ENCODE data around the gene OTOS. TPM values are rescaled to one million over a fixed set of nuclear protein-coding genes. Genes with fewer than 3 reads are reported as not detected.

Gene OTOS
- total RNA-seq, 1 experiment from 2014 or later = not detected

- H2AFZ ChIP-seq = no peak overlapping the region
- H3K79me2 ChIP-seq (ENCODE audit: low read depth) = no peaks in the 10 kb centered on the region
- no TSS peak for BruUV-seq (replicated peaks)
- H3K4me1 ChIP-seq (replicated peaks; ENCODE audit: insufficient read depth) = no peaks in the 10 kb centered on the region
- H3K9me3 ChIP-seq (ENCODE audit: insufficient read depth, low read depth) = no peaks in the 10 kb centered on the region
- no peaks in the 10 kb centered on the region for H4K20me1 ChIP-seq (ENCODE audit: insufficient read depth)
- H3F3A ChIP-seq (ENCODE audit: insufficient read depth, low read depth) = peaks cover 8% of the 10 kb centered on the region; the same call in 1 of the 2 replicates
- POLR2A ChIA-PET (ENCODE audit: unreplicated experiment) = no interaction called here
- CTCF ChIA-PET = no interaction called here
- no peaks in the 10 kb centered on the region for H3K9me2 ChIP-seq (ENCODE audit: insufficient read depth)
- DNase-seq = no peak
- H3K36me3 ChIP-seq (ENCODE audit: low read depth) = no peaks in the 10 kb centered on the region
- no peak overlapping the region for H3K4me3 ChIP-seq
- H3K27me3 ChIP-seq (ENCODE audit: insufficient read depth, low read depth) = peaks cover 91% of the 10 kb centered on the region
- H3K4me2 ChIP-seq = no peak overlapping the region
- intact Hi-C loops (cut with micrococcal nuclease; ENCODE audit: unreplicated experiment) = no loop called here
- TF ChIP-seq EZH2 (IDR thresholded peaks at IDR 0.05; ENCODE audit: low read depth) = no peak
- TF ChIP-seq, protein P1, sequence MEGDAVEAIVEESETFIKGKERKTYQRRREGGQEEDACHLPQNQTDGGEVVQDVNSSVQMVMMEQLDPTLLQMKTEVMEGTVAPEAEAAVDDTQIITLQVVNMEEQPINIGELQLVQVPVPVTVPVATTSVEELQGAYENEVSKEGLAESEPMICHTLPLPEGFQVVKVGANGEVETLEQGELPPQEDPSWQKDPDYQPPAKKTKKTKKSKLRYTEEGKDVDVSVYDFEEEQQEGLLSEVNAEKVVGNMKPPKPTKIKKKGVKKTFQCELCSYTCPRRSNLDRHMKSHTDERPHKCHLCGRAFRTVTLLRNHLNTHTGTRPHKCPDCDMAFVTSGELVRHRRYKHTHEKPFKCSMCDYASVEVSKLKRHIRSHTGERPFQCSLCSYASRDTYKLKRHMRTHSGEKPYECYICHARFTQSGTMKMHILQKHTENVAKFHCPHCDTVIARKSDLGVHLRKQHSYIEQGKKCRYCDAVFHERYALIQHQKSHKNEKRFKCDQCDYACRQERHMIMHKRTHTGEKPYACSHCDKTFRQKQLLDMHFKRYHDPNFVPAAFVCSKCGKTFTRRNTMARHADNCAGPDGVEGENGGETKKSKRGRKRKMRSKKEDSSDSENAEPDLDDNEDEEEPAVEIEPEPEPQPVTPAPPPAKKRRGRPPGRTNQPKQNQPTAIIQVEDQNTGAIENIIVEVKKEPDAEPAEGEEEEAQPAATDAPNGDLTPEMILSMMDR (conservative IDR thresholded peaks at IDR 0.05) = no peak
- H3K27ac ChIP-seq = no peak overlapping the region
These were observed 27.6 kb upstream of the OTOS start for GRCh38 chr2:240168041-240168440.

- intact Hi-C loops (cut with micrococcal nuclease; ENCODE audit: unreplicated experiment) = no loop called here
- no peaks in the 10 kb centered on the region for H3K36me3 ChIP-seq (ENCODE audit: low read depth)
- no peak overlapping the region for H3K27ac ChIP-seq
- no peak for DNase-seq
- no peak for TF ChIP-seq EZH2 (IDR thresholded peaks at IDR 0.05; ENCODE audit: low read depth)
- TF ChIP-seq, protein P1 (conservative IDR thresholded peaks at IDR 0.05) = no peak
- no peak overlapping the region for H3K4me2 ChIP-seq
- BruUV-seq (replicated peaks) = no TSS peak
- no peaks in the 10 kb centered on the region for H3K9me3 ChIP-seq (ENCODE audit: insufficient read depth, low read depth)
- no peaks in the 10 kb centered on the region for H3K79me2 ChIP-seq (ENCODE audit: low read depth)
- H4K20me1 ChIP-seq (ENCODE audit: insufficient read depth) = no peaks in the 10 kb centered on the region
- H3K9me2 ChIP-seq (ENCODE audit: insufficient read depth) = no peaks in the 10 kb centered on the region
- H3F3A ChIP-seq (ENCODE audit: insufficient read depth, low read depth) = peaks cover 8% of the 10 kb centered on the region; the same call in 1 of the 2 replicates
- H3K4me1 ChIP-seq (replicated peaks; ENCODE audit: insufficient read depth) = no peaks in the 10 kb centered on the region
- peaks cover 91% of the 10 kb centered on the region for H3K27me3 ChIP-seq (ENCODE audit: insufficient read depth, low read depth)
- no peak overlapping the region for H3K4me3 ChIP-seq
- POLR2A ChIA-PET (ENCODE audit: unreplicated experiment) = no interaction called here
- CTCF ChIA-PET = no interaction called here
- no peak overlapping the region for H2AFZ ChIP-seq
These were observed 27.1 kb upstream of the OTOS start for GRCh38 chr2:240167588-240167880.

GRCh38 chr2:240166761-240167587, 26.5 kb upstream of the OTOS start:
- no peak overlapping the region for H2AFZ ChIP-seq
- H3F3A ChIP-seq (ENCODE audit: insufficient read depth, low read depth) = peaks cover 8% of the 10 kb centered on the region; the same call in 1 of the 2 replicates
- no peak overlapping the region for H3K27ac ChIP-seq
- no peaks in the 10 kb centered on the region for H3K4me1 ChIP-seq (replicated peaks; ENCODE audit: insufficient read depth)
- no peaks in the 10 kb centered on the region for H3K36me3 ChIP-seq (ENCODE audit: low read depth)
- DNase-seq = no peak
- POLR2A ChIA-PET (ENCODE audit: unreplicated experiment) = no interaction called here
- H3K9me2 ChIP-seq (ENCODE audit: insufficient read depth) = no peaks in the 10 kb centered on the region
- no peak overlapping the region for H3K4me2 ChIP-seq
- no peak overlapping the region for H3K4me3 ChIP-seq
- CTCF ChIA-PET = no interaction called here
- TF ChIP-seq EZH2 (IDR thresholded peaks at IDR 0.05; ENCODE audit: low read depth) = no peak
- TF ChIP-seq, protein P1 (conservative IDR thresholded peaks at IDR 0.05) = no peak
- H3K79me2 ChIP-seq (ENCODE audit: low read depth) = no peaks in the 10 kb centered on the region
- intact Hi-C loops (cut with micrococcal nuclease; ENCODE audit: unreplicated experiment) = no loop called here
- H3K27me3 ChIP-seq (ENCODE audit: insufficient read depth, low read depth) = peaks cover 91% of the 10 kb centered on the region
- BruUV-seq (replicated peaks) = no TSS peak
- no peaks in the 10 kb centered on the region for H3K9me3 ChIP-seq (ENCODE audit: insufficient read depth, low read depth)
- H4K20me1 ChIP-seq (ENCODE audit: insufficient read depth) = no peaks in the 10 kb centered on the region
